22Rv1 (cell line): ENCODE data around the gene CDKAL1.

Experiments used
- H3K27ac ChIP-seq: fragments of 450-650 bp; 2 replicates; pipeline ENCODE4 v1.5.1; 2017
- ZFX ChIP-seq: fragments of 450-650 bp; IDR thresholded peaks from 2 replicates; pipeline ENCODE4 v1.6.1; 2017; ENCODE audit warnings: antibody characterized with exemption, borderline replicate concordance
- TF ChIP-seq, protein P1 (sequence below): fragments of 450-650 bp; IDR thresholded peaks from 2 replicates; pipeline ENCODE4 v1.5.1; 2017; ENCODE audit warnings: mild to moderate bottlenecking

The CDKAL1 gene

GRCh38 chr6:20879121-20879520 lies 344.9 kb downstream of the CDKAL1 start:
- no peak overlapping the region for H3K27ac ChIP-seq
- TF ChIP-seq, protein P1, sequence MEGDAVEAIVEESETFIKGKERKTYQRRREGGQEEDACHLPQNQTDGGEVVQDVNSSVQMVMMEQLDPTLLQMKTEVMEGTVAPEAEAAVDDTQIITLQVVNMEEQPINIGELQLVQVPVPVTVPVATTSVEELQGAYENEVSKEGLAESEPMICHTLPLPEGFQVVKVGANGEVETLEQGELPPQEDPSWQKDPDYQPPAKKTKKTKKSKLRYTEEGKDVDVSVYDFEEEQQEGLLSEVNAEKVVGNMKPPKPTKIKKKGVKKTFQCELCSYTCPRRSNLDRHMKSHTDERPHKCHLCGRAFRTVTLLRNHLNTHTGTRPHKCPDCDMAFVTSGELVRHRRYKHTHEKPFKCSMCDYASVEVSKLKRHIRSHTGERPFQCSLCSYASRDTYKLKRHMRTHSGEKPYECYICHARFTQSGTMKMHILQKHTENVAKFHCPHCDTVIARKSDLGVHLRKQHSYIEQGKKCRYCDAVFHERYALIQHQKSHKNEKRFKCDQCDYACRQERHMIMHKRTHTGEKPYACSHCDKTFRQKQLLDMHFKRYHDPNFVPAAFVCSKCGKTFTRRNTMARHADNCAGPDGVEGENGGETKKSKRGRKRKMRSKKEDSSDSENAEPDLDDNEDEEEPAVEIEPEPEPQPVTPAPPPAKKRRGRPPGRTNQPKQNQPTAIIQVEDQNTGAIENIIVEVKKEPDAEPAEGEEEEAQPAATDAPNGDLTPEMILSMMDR = no peak
- TF ChIP-seq ZFX = no peak

DNA sequence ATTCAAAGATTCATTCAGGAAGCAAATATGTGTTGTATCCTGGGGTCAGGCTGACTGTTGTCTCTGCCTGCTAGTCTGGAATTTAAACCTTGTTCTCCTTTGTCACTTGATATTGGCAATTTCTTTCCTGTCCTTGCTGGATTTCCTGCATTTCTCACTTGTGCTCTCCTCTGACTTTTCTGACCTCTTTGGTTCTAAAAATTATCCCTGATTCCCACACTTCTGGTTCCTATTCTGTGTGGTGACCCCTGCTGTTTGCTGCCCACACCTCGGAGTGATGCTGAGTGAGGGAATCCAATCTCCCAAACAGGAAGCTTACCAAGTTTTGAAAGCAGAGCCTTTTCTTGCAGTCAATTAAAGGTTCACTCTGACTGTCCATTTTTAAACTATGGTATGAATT lies 345.3 kb downstream of the CDKAL1 start:
- TF ChIP-seq, protein P1 = no peak
- no peak for TF ChIP-seq ZFX
- no peak overlapping the region for H3K27ac ChIP-seq

DNA sequence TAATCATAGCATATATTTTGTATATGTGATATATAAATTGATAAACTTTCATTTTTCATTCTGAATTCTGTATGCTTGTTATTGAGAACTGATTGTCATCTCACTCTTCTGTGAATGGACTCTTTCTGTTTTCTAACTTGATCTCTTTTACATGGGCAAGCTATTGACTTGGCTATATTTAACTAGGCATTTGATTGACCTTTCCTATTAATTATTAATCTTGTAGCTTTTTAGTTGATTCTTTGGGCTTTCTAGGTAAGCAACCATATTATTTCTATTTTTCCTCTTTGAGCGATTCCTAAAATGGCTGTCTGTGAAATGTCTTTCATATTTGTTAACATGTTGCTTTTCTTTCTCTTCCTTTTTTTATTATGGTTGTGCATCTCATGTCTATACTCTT lies 347.1 kb downstream of the CDKAL1 start:
- TF ChIP-seq, protein P1 = no peak
- no peak for TF ChIP-seq ZFX
- H3K27ac ChIP-seq = peak overlapping the region; percentile 30; the same call in 1 of the 2 replicates

DNA sequence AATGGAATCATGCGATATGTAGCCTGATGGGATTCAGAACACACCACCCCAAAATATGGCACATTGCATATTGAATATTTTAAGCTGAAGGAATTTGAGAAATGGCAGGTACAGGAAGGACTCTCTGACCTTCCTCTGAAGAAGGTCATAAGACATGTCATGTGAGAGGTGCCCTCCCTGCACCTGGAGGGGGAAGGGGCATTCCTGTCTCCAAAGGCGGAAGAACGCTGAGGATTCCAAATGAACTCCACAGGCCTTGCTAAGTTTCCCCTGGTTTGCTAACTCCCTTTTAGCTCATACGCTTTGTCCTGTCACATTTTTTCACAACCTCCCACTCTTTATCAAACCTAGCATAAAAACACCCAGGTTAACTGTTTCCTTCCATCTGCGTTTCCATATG lies 347.8 kb downstream of the CDKAL1 start:
- no peak for TF ChIP-seq ZFX
- TF ChIP-seq, protein P1 = no peak
- H3K27ac ChIP-seq = no peak overlapping the region

- TF ChIP-seq, protein P1 = no peak
- TF ChIP-seq ZFX = no peak
- no peak overlapping the region for H3K27ac ChIP-seq
Observed at GRCh38 chr6:20885076-20885475, 350.8 kb downstream of the CDKAL1 start.

GRCh38 chr6:20891161-20891560 lies 356.9 kb downstream of the CDKAL1 start:
- H3K27ac ChIP-seq = no peak overlapping the region
- TF ChIP-seq, protein P1 = no peak
- no peak for TF ChIP-seq ZFX

DNA sequence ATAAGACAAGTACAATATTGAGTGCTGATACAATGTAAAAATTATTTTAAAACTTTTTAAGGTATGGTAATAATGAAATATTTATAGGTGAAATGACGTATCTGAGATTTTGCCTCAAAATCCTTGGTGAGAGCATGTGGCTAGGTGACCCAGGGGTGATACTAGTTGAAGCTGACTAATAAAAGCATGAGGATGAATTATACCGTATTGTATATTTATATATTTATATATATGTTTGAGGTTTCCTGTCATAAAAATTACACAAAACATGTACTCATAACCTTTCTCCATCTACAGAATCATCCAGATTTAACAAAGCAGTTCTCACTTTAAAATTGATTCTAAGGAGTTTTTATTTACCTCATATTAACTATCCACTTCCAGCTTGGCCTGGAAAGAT lies 358.1 kb downstream of the CDKAL1 start:
- H3K27ac ChIP-seq = no peak overlapping the region
- TF ChIP-seq ZFX = no peak
- TF ChIP-seq, protein P1 = no peak
